ENCODE measurements around the gene SOS2. TPM values are rescaled to one million over a fixed set of nuclear protein-coding genes. Genes with fewer than 3 reads are reported as not detected.

The SOS2 gene
- total and polyA plus RNA-seq, 7 donors = 11.2 to 40.4 (median 31.9) TPM

DNA sequence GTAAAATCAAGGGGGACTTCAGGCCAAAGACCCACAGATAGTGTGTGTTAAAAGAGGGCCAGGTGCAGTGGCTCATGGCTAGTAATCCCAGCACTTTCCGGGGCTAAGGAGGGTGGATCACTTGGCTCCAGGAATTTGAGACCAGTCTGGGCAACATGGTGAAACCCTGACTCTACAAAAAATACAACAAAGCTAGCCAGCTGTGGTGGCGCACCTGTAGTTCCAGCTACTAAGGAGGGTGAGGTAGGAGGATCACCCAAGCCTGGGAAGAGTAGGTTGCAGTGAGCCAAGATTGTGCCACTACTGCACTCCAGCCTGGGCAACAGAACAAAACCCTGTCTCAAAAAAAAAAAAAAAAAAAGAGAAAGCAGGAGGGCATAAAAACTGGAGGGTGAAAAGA is 123.5 kb downstream of the SOS2 start:
- DNase-seq = no peak
- Histone ChIP-seq H3K9me3 (no peaks in the 10 kb centered on the region), H3K4me1 (peaks cover 0 to 4% (median 4%) of the 10 kb centered on the region in 4 donors), H3K27me3 (no peaks in the 10 kb centered on the region), H3K27ac (no peak overlapping the region), H3K36me3 (peaks cover 0 to 47% (median 12%) of the 10 kb centered on the region in 4 donors), H3K4me3 (no peak overlapping the region)
- no peak for TF ChIP-seq POLR2AphosphoS5 (IDR thresholded peaks at IDR 0.05)
- no peak for TF ChIP-seq POLR2A (IDR thresholded peaks at IDR 0.05)
- no peak for TF ChIP-seq EP300 (IDR thresholded peaks at IDR 0.05)
- TF ChIP-seq, protein P1, sequence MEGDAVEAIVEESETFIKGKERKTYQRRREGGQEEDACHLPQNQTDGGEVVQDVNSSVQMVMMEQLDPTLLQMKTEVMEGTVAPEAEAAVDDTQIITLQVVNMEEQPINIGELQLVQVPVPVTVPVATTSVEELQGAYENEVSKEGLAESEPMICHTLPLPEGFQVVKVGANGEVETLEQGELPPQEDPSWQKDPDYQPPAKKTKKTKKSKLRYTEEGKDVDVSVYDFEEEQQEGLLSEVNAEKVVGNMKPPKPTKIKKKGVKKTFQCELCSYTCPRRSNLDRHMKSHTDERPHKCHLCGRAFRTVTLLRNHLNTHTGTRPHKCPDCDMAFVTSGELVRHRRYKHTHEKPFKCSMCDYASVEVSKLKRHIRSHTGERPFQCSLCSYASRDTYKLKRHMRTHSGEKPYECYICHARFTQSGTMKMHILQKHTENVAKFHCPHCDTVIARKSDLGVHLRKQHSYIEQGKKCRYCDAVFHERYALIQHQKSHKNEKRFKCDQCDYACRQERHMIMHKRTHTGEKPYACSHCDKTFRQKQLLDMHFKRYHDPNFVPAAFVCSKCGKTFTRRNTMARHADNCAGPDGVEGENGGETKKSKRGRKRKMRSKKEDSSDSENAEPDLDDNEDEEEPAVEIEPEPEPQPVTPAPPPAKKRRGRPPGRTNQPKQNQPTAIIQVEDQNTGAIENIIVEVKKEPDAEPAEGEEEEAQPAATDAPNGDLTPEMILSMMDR (IDR thresholded peaks at IDR 0.05) = no peak
- WGBS, 2 donors = 89% methylated on average over 2 of the region's 2 CpGs
- intact Hi-C loops (cut with DNase I) = no loop called here

DNA sequence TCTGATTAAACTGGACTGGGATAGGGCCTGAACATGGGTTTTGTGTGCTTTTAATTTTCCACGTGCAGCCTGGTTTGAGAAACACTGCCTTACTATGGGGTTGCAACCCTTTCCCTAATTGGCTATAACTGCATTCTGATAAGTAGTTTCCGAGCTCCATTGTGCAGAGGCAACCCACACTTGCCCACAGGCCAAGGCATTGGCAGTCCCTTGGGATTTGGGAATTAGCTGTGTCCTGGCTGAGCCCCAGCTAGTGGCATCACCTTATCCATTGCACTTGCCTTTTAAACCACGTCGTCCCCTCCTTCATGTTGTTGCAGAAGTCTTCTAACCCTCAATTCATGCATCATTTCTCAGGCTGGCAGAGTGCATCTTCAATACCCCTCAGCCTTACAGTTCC is 125.2 kb downstream of the SOS2 start:
- no peak for TF ChIP-seq POLR2A (IDR thresholded peaks at IDR 0.05)
- TF ChIP-seq, protein P1 (IDR thresholded peaks at IDR 0.05) = no peak
- no peak for TF ChIP-seq EP300 (IDR thresholded peaks at IDR 0.05)
- TF ChIP-seq POLR2AphosphoS5 (IDR thresholded peaks at IDR 0.05) = no peak
- Histone ChIP-seq H3K36me3 (peaks cover 0 to 30% (median 7%) of the 10 kb centered on the region in 4 donors), H3K9me3 (no peaks in the 10 kb centered on the region), H3K27ac (no peak overlapping the region), H3K4me1 (peaks cover 0 to 4% (median 4%) of the 10 kb centered on the region in 4 donors), H3K27me3 (no peaks in the 10 kb centered on the region), H3K4me3 (no peak overlapping the region)
- intact Hi-C loops (cut with DNase I) = no loop called here
- DNase-seq = no peak
- 81 to 89% methylated on average over 4 of the region's 4 CpGs for WGBS, 2 donors

DNA sequence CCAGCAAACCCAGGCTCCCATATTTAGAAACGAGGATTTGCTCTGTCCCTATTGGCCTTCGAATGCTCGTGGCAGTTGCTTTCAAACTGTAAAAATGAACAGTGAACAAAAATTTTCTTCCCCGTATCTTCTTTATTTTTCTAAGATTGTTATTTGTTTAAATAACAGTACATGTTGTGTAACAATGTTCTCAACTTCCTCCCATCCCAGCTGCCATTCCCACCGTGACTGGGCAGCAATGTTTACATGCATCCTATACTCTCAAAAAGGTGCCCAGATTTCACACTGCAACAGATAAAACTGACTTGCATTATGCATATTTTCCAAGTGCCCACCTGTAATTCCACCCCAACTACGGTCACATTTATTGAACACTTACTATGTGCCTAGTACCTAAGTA is 127.8 kb downstream of the SOS2 start:
- H3K27me3 ChIP-seq = no peaks in the 10 kb centered on the region
- H3K27ac ChIP-seq = no peak overlapping the region
- H3K4me3 ChIP-seq = no peak overlapping the region
- H3K36me3 ChIP-seq = peaks cover 0 to 4% (median 0%) of the 10 kb centered on the region in 4 donors
- 87 to 88% methylated on average over 6 of the region's 6 CpGs for WGBS, 2 donors
- no peak for TF ChIP-seq POLR2AphosphoS5 (IDR thresholded peaks at IDR 0.05)
- TF ChIP-seq, protein P1 (IDR thresholded peaks at IDR 0.05) = no peak
- TF ChIP-seq POLR2A (IDR thresholded peaks at IDR 0.05) = no peak
- TF ChIP-seq EP300 (IDR thresholded peaks at IDR 0.05) = no peak
- DNase-seq = no peak
- intact Hi-C loops (cut with DNase I) = no loop called here
- H3K4me1 ChIP-seq = peaks cover 0 to 4% (median 4%) of the 10 kb centered on the region in 4 donors
- H3K9me3 ChIP-seq = no peaks in the 10 kb centered on the region

DNA sequence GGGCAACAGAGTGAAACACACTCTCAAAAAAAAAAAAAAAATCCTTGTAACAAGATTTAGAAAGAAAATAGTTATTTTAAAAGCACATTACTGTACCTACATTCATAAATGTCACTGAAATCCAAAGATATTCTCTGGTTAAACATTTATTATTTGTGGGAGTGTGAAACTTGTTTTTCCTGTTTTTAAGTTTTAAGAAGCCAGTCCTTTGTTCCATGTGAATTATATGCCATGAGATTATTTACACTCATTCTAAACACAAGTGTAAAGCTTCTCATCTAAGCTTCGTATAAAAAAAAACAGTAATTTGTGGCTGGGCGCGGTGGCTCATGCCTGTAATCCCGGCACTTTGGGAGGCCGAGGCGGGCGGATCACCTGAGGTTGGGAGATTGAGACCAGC is 130.0 kb downstream of the SOS2 start:
- Histone ChIP-seq H3K27ac (no peak overlapping the region), H3K36me3 (no peaks in the 10 kb centered on the region), H3K27me3 (no peaks in the 10 kb centered on the region), H3K4me1 (peaks cover 0 to 4% (median 4%) of the 10 kb centered on the region in 4 donors), H3K4me3 (no peak overlapping the region), H3K9me3 (no peaks in the 10 kb centered on the region)
- intact Hi-C loops (cut with DNase I) = no loop called here
- DNase-seq = no peak
- WGBS, 2 donors = 18 to 62% methylated on average over 7 of the region's 7 CpGs
- TF ChIP-seq EP300 (IDR thresholded peaks at IDR 0.05) (no peak), POLR2AphosphoS5 (IDR thresholded peaks at IDR 0.05) (no peak), POLR2A (IDR thresholded peaks at IDR 0.05) (no peak)
- TF ChIP-seq, protein P1 (IDR thresholded peaks at IDR 0.05) = no peak

DNA sequence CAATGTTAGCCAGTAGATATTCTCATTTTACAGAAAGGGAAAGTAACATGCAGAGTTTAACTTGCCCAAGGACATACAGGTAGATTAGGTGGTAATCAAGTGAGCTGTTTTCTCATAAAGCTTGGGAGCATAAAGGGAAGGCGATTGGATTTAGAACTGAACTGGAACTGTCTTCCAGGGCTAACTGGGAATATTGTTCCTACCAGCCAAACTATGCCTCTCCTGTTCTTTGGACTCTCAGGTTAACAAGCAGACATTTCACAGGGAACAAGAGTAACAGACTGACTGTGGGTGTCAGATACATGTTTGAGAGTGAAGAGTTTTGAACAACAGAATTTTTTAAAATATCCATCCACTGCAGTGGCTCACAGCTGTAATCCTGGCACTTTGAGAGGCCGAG is 130.6 kb downstream of the SOS2 start:
- no peak overlapping the region for H3K27ac ChIP-seq

More for the DNA sequence above, 130.6 kb downstream of the SOS2 start:
- DNase-seq = no peak
- peaks cover 0 to 4% (median 4%) of the 10 kb centered on the region in 4 donors for H3K4me1 ChIP-seq
- H3K9me3 ChIP-seq = no peaks in the 10 kb centered on the region
- H3K27me3 ChIP-seq = no peaks in the 10 kb centered on the region
- H3K4me3 ChIP-seq = no peak overlapping the region
- intact Hi-C loops (cut with DNase I) = no loop called here
- no peaks in the 10 kb centered on the region for H3K36me3 ChIP-seq
- WGBS, 2 donors = 31 to 76% methylated on average over 2 of the region's 2 CpGs
- TF ChIP-seq, protein P1 (IDR thresholded peaks at IDR 0.05) = no peak
- TF ChIP-seq EP300 (IDR thresholded peaks at IDR 0.05) (no peak), POLR2A (IDR thresholded peaks at IDR 0.05) (no peak), POLR2AphosphoS5 (IDR thresholded peaks at IDR 0.05) (no peak)
